ENCODE results near the gene REEP2.
"Not testable (repeated sequence)": the region's sequence is repeated elsewhere in the genome, so short reads cannot be mapped to it uniquely, and the experiment has no call there.

The REEP2 gene

GRCh38 chr5:138466125-138466899, 27.5 kb downstream of the REEP2 start:
- DNase-seq = no peak

- no peak for DNase-seq
These were observed 28.2 kb downstream of the REEP2 start for GRCh38 chr5:138466900-138467710.

DNA sequence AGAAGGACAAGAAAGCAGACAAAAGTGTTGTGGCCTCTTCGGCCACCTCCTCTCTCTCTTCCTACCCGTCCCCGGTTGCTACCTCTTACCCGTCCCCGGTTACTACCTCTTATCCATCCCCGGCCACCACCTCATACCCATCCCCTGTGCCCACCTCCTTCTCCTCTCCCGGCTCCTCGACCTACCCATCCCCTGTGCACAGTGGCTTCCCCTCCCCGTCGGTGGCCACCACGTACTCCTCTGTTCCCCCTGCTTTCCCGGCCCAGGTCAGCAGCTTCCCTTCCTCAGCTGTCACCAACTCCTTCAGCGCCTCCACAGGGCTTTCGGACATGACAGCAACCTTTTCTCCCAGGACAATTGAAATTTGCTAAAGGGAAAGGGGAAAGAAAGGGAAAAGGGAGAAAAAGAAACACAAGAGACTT, 28.9 kb downstream of the REEP2 start:
- no peak for DNase-seq

- DNase-seq = no peak
These were observed 29.5 kb downstream of the REEP2 start for GRCh38 chr5:138468133-138468965.

- DNase-seq = no peak
These were observed 30.2 kb downstream of the REEP2 start for GRCh38 chr5:138468966-138469539.

DNA sequence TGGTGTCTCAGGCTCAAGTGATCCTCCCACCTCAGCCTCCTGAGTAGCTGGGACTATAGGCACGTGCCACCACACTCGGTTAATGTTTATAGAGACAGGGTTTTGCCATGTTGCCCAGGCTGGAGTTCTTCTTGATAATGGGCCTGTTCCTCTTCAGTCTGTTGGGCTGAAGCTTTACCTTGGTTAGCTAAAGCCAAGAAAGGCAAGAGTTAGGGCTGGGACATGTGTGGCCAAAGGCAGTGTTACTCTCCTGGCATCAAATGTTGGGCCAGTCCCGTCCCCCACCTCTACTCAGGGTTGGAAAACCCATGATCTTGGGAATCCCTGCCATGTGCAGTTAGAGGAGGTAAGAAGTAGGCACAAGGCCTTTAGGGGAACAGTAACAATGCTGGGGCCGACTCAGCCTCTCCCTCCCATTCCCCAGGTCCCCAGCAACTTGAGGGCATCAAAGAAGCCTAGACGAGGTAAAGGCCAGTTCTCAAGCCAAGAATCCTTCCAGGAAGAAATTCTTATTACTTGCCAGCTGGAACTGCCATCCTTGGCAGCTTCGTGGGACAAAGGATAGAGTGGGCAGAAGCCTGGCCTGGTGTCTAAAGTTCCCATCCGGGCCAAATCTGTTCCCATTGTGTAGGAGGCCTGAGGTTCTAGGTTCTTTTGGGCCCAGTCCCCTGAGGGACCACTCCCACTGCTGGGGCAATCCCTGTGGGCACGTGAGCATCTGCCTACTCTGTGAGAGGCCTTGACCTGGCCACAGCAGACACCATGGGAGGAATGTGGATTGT, 30.9 kb downstream of the REEP2 start:
- no peak for DNase-seq

- DNase-seq = no peak
These were observed 31.6 kb downstream of the REEP2 start for GRCh38 chr5:138470322-138471051.

GRCh38 chr5:138471052-138471361, 32.1 kb downstream of the REEP2 start:
- DNase-seq = no peak

DNA sequence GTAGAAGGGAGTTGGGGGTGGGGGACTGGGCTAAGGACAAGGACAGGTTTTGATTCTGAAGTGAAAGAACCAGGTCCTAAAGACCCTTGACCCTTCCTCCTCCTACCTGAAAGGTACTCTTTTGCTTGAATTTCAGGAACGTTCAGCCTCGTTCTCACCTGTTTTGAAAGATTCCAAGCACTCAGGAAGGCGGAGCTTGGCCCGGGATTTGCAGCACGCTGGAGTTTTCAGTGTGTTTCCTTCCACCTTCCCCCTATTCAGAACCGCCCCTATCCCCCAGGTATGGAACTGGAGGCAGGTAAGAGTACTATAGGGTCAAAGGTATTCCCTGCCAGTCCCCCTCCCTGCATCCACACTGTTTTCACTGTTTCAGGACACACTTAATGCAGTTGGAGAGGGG, 33.5 kb downstream of the REEP2 start:
- DNase-seq = no peak

DNA sequence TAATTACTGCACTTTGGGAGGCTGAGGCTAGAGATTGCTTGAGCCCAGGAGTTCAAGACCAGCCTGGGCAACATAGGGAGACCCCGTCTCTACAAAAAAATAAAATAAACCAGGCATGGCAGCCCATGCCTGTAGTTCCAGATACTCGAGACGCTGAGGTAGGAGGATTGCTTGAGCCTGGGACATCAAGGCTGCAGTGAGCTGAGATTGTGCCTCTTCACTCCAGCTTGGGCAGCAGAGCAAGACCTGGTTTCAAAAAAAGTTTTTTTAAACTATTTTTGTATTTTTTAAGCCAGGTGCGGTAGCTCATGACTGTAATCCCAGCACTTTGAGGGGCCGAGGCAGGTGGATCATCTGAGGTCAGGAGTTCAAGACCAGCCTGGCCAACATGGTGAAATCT, 34.3 kb downstream of the REEP2 start:
- DNase-seq = not testable (repeated sequence)

GRCh38 chr5:138476918-138477317, 38.1 kb downstream of the REEP2 start:
- DNase-seq = no peak

GRCh38 chr5:138482638-138483037, 43.8 kb downstream of the REEP2 start:
- no peak for DNase-seq

DNA sequence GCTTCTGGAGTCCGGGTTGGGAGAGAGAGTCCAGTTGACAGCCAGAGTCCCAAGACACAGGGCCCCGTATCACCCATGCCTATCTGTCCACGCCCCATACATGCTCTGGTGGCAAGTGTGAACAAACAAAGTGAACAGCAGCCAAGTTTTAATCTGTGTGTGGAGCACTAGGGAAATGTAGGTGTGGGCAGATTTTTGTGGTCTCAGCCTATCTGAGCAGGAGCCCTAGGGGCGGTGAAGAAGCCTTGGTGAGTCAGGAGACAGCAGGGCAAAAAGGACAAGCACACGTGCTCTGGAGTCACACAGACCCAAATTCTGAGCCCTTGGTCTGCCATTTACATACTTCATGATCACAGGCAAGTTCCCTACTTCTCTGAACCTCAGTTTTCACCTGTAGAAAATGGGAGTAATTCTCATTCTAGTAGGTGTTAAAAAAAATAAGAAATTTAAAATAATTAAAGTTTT, 49.7 kb downstream of the REEP2 start:
- no peak for DNase-seq

GRCh38 chr5:138489683-138490061, 50.8 kb downstream of the REEP2 start:
- DNase-seq = no peak

DNA sequence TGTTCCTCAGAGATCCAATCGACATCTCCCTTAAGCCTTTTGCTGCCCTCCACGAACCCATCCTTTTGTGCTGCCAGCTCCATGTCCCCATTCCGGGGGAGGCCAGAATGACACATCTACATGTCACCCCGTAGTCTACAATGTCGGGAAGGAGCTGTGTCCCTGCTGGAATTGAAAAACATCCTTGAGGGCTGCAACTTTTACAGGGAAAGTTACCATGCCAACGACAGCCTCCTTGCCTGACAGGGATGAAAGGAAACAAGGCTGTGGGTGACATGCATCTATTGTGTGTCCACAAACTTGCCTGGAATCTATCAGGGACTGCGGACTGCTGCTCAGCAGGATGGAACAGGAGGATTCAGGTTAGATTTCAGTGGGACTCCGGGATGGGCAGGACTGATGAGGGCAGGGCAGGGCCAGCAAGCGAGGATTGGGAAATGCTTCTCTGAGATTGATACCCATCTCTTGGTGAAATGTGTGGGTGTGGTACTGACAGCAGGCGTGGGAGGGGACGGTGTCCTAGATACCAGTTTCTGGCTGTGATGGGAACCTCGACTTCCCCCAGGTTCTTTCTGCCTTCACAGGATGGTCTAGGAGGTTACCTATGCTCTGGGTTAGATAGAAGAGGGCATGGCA, 51.9 kb downstream of the REEP2 start:
- DNase-seq = no peak

GRCh38 chr5:138491284-138491648, 52.4 kb downstream of the REEP2 start:
- no peak for DNase-seq

DNA sequence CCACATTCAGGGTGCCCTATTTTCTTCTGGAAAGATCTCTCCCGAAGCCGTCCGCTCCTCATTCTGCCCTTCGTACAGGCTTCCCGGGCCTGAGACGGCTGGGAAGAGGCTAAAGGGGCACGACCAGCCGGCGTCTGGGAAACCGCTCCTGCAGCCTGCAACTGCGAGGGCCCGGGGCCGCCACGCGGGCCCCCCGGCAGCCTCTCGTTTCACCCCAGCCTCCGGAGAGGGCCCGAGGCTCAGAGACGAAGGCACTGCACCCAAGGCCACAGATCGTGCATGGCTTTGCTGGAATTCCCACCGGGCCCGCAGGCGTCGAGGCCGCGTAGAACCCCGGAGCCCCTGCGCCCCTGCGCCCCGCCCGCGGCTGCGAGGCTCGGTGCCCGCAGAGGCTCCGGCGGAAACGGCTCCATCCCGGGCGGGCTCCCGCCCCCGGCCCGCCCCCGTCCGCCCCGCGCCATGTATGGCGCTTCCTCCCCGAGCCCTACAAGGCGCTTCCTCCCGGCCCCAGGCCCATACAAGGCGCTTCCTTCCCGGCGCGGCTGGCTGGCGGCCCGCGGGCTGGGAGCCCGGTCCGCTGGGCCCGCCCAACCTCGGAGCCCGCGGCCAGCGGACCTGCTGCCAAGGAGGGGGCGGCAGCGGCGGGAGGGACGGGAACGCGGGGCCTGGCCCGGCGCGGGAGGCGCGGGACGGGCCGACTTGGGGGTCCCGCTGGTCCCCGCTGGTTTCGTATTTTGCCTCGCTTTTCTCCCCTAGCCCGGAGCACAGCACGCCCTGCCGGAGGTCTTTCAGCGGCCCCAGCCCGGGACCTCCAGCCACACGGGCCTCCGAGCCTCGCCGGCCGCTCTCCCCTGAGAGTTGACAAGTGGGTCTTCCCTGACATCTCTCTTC, 53.1 kb downstream of the REEP2 start:
- peak; percentile 80 for DNase-seq

- no peak for DNase-seq
These were observed 53.7 kb downstream of the REEP2 start for GRCh38 chr5:138492560-138493045.

GRCh38 chr5:138495351-138495750, 56.5 kb downstream of the REEP2 start:
- no peak for DNase-seq
